ENCODE data around the gene DNAAF8. TPM values are rescaled to one million over a fixed set of nuclear protein-coding genes. Genes with fewer than 3 reads are reported as not detected.

The DNAAF8 gene
- total and polyA plus RNA-seq, 2 of the 4 experiments (the other 2 are of a cell fraction) = 0.54 to 1.7 TPM

DNA sequence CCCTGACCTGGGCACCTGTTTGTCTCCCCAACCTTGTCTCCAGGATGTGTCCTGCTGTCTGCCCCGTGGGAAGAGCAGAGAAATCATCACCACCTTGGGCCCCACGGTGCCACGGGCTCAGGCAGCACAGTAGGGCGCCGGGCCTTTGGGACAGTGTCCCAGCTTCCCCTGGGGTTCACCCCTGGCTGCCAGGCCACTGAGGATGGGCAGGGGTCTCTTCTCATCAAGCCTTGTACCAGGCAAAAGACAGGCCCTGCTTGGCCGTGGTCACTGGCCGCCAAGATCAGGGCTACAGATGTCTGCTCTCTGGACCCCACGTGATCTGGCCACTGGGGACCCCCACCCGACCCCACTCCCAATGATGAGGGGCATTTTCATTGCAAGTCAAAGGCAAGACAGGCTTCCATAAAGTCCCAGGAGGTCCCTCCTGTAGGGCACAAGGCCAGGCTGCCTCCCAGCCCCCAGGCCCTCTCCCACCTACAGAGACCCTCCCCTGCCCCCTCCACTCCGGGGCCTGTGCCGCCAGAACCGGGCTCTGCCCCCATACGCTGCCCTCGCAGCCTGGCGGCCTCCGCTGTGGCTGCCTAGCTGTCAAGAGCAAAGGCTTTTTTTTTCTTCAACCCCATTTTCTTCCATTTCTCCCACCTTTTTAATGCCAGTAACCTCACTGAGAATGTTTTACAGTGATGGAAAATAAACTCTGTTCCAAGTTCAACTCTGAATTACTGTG is 14.5 kb downstream of the DNAAF8 start:
- Histone ChIP-seq H4K5ac (ENCODE audit: low read depth, low read length) (no peak overlapping the region), H3K79me1 (ENCODE audit: low read depth in 1 of 2, low read length in 2 of 2) (0 out of 4 replicates have a peak, but pooled peaks cover 0 to 4% of the 10 kb centered on the region in 2 experiments), H4K91ac (ENCODE audit: insufficient read depth, low read depth, low read length) (no peak overlapping the region), H3K56ac (ENCODE audit: extremely low read depth, insufficient read depth, low read length) (no peak overlapping the region), H3K23ac (ENCODE audit: low read depth, low read length) (no peak overlapping the region), H3K9ac (ENCODE audit: low read depth, low read length) (no peak overlapping the region), H3K36me3 (ENCODE audit: control insufficient read depth, insufficient read depth, low read length) (peaks cover 32% of the 10 kb centered on the region), H2BK20ac (ENCODE audit: low read depth, low read length) (no peak overlapping the region), H2BK15ac (ENCODE audit: low read depth, low read length) (no peak overlapping the region), H4K8ac (ENCODE audit: low read depth in 2 of 2, low read length in 2 of 2) (no peak overlapping the region), H3K4me3 (ENCODE audit: insufficient read depth, low read depth, low read length) (no peak overlapping the region), H3K14ac (replicated peaks; ENCODE audit: low read depth, low read length) (no peak overlapping the region), H4K20me1 (ENCODE audit: insufficient read depth, low read length) (no peaks in the 10 kb centered on the region), H3K9me3 (ENCODE audit: control insufficient read depth, insufficient read depth, low read length) (no peaks in the 10 kb centered on the region), H2BK120ac (ENCODE audit: low read depth, low read length) (no peak overlapping the region), H2AK9ac (replicated peaks; ENCODE audit: low read depth, low read length, poor library complexity) (no peak overlapping the region), H3K27me3 (ENCODE audit: control insufficient read depth, insufficient read depth, low read length) (no peaks in the 10 kb centered on the region), H3K27ac (ENCODE audit: insufficient read depth, low read length) (no peak overlapping the region), H3K4me2 (ENCODE audit: low read depth, low read length) (no peak overlapping the region), H2BK5ac (ENCODE audit: low read depth, low read length, poor library complexity, severe bottlenecking) (no peak overlapping the region), H3K18ac (ENCODE audit: low read depth, low read length) (no peak overlapping the region), H3K9me1 (ENCODE audit: insufficient read depth, low read length) (no peaks in the 10 kb centered on the region), H3K4ac (ENCODE audit: low read depth, low read length) (no peak overlapping the region), H3K4me1 (ENCODE audit: control insufficient read depth, insufficient read depth, low read length) (no peaks in the 10 kb centered on the region), H2AK5ac (ENCODE audit: low read depth, low read length) (no peak overlapping the region), H2AFZ (replicated peaks; ENCODE audit: low read length, poor library complexity) (no peak overlapping the region)
- WGBS, 2 experiments (ENCODE audit: extremely low coverage in 2 of 2, insufficient read length in 1 of 2) = 93% methylated on average over 5 of the region's 16 CpGs; no CpG with 5 or more reads in 1 of the 2 experiments
- ATAC-seq (ENCODE audit: low read depth) = no peak
- BruUV-seq (replicated peaks) = no TSS peak
- in situ Hi-C loops (cut with MboI; ENCODE audit: low sequenced_read_pairs) = no loop called here
- no peak for TF ChIP-seq CEBPB (IDR thresholded peaks at IDR 0.05; ENCODE audit: low read depth, low read length)
- no peak for TF ChIP-seq BHLHE40 (IDR thresholded peaks at IDR 0.05; ENCODE audit: low read depth, low read length)
- TF ChIP-seq CTCF (conservative IDR thresholded peaks at IDR 0.05; ENCODE audit: low read depth, low read length) = no peak
- DNase-seq = no peak
- intact Hi-C loops (cut with micrococcal nuclease) = no loop called here
- dilution Hi-C loops (cut with HindIII; ENCODE audit: low sequenced_read_pairs, unreplicated experiment) = no loop called here
- ChIA-PET CTCF (no interaction called here), POLR2A (ENCODE audit: unreplicated experiment) (no interaction called here)

Measured in IMR-90 (cell line).